ENCODE data around the gene SARM1. TPM values are rescaled to one million over a fixed set of nuclear protein-coding genes. Genes with fewer than 3 reads are reported as not detected.

SARM1 gene
- total RNA-seq = 12.7 TPM

- peak; percentile 89 for ATAC-seq
- intact Hi-C loops (cut with DNase I) = no loop called here
- peak; percentile 89 for DNase-seq (ENCODE audit: low spot score)
Measured at GRCh38 chr17:28371245-28372202, at the start of gene SARM1. Gene SARM1, plus strand, starts transcription at chr17:28371694. Its CDS starts 339 bp downstream, at chr17:28372033.

GRCh38 chr17:28324267-28324745, 47.2 kb upstream of the SARM1 start:
- DNase-seq (ENCODE audit: low spot score) = no peak
- intact Hi-C loops (cut with DNase I) = no loop called here
- ATAC-seq = no peak

- ATAC-seq (no peak), DNase-seq (ENCODE audit: low spot score) (no peak)
- intact Hi-C loops (cut with DNase I) = no loop called here
Measured at GRCh38 chr17:28324781-28325180, 46.7 kb upstream of the SARM1 start.

GRCh38 chr17:28325211-28325610, 46.3 kb upstream of the SARM1 start:
- DNase-seq (ENCODE audit: low spot score) = no peak
- no peak for ATAC-seq
- intact Hi-C loops (cut with DNase I) = no loop called here

GRCh38 chr17:28326114-28326513, 45.4 kb upstream of the SARM1 start:
- intact Hi-C loops (cut with DNase I) = no loop called here

GRCh38 chr17:28327031-28327607, 44.4 kb upstream of the SARM1 start:
- DNase-seq (ENCODE audit: low spot score) = no peak
- ATAC-seq = no peak
- intact Hi-C loops (cut with DNase I) = no loop called here

More at GRCh38 chr17:28326114-28326513, 45.4 kb upstream of the SARM1 start:
- no peak for DNase-seq (ENCODE audit: low spot score)
- ATAC-seq = no peak

GRCh38 chr17:28327709-28328108, 43.8 kb upstream of the SARM1 start:
- intact Hi-C loops (cut with DNase I) = no loop called here
- DNase-seq (ENCODE audit: low spot score) (no peak), ATAC-seq (no peak)

GRCh38 chr17:28328325-28328724, 43.2 kb upstream of the SARM1 start:
- intact Hi-C loops (cut with DNase I) = no loop called here
- ATAC-seq = no peak
- DNase-seq (ENCODE audit: low spot score) = peak; percentile 12

- peak; percentile 51 for DNase-seq (ENCODE audit: low spot score)
- no peak for ATAC-seq
- intact Hi-C loops (cut with DNase I) = no loop called here
Measured at GRCh38 chr17:28330671-28331070, 40.8 kb upstream of the SARM1 start.

- no peak for DNase-seq (ENCODE audit: low spot score)
- intact Hi-C loops (cut with DNase I) = no loop called here
- ATAC-seq = no peak
Measured at GRCh38 chr17:28331891-28332420, 39.5 kb upstream of the SARM1 start.

GRCh38 chr17:28333083-28333746, 38.3 kb upstream of the SARM1 start:
- DNase-seq (ENCODE audit: low spot score) (no peak), ATAC-seq (no peak)
- intact Hi-C loops (cut with DNase I) = no loop called here

- ATAC-seq (no peak), DNase-seq (ENCODE audit: low spot score) (no peak)
- intact Hi-C loops (cut with DNase I) = no loop called here
Measured at GRCh38 chr17:28334171-28334570, 37.3 kb upstream of the SARM1 start.

GRCh38 chr17:28334666-28335200, 36.8 kb upstream of the SARM1 start:
- intact Hi-C loops (cut with DNase I) = no loop called here
- DNase-seq (ENCODE audit: low spot score) (no peak), ATAC-seq (no peak)

GRCh38 chr17:28335201-28335958, 36.1 kb upstream of the SARM1 start, which contains the start of the genes IFT20 and TNFAIP1:
Gene IFT20, minus strand, starts transcription at chr17:28335472. Its CDS starts 3,487 bp downstream, at chr17:28331985.
Gene TNFAIP1, plus strand, starts transcription at chr17:28335761. Its CDS starts 3,761 bp downstream, at chr17:28339522.
- ATAC-seq (peak; percentile 99), DNase-seq (ENCODE audit: low spot score) (peak; percentile 99)
- intact Hi-C loops (cut with DNase I) = no loop called here

GRCh38 chr17:28335959-28336871, 35.3 kb upstream of the SARM1 start:
- DNase-seq (ENCODE audit: low spot score) (peak; percentile 81), ATAC-seq (peak; percentile 7)
- intact Hi-C loops (cut with DNase I) = no loop called here

- intact Hi-C loops (cut with DNase I) = no loop called here
- no peak for DNase-seq (ENCODE audit: low spot score)
- no peak for ATAC-seq
Measured at GRCh38 chr17:28338056-28338768, 33.3 kb upstream of the SARM1 start.
